GM19043 (cell line): ENCODE data around the gene KCNQ1.

Experiments used
- ATAC-seq: cut with Tn5 transposase; IDR thresholded peaks from one replicate; pipeline ENCODE4 v1.9.1; 2021; ENCODE audit warnings: low read depth; ENCODE audit not compliant: unreplicated experiment

The KCNQ1 gene

GRCh38 chr11:2564588-2565425 lies 120.0 kb downstream of the KCNQ1 start:
- no peak for ATAC-seq

- ATAC-seq, result no peak
Measured at GRCh38 chr11:2565447-2566222, 120.8 kb downstream of the KCNQ1 start.

DNA sequence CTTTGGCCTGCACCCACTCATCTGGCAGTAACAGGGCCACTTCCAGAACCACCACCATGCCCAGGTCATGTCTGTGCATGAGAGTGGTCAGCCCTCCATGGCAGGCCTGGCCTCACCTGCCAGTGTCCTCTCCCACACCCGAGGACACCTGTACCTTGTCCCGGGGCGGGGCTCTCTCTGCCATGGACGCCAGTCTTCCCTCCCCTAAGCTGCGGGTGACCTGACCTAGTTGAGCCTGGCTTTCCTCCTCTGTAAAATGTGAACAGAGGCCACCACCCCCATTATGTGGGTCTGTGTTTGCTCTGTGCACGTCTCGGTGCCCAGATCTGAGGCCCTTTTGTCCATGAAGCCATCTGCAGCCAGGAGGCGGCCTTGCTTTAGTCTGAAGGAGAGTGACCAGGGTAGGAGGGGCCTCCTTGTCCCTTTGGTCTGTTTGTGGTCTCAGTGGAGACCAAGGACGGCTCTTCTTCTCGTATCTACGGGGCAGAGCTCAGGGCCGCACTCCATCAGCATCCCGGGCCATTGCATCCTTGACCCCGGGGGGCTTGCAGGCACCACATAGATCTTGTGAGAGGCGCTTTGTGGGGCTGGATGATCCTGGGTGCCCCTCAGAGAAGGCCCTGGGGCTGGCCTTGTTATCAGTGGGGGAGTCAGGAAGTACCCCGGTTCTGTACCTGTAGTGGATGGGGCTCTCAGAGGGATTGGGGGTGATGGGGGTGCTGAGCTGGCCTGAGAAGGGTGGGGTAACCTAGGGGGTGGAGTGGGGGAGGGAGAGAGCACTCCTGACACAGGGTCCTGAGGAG lies 121.6 kb downstream of the KCNQ1 start:
- ATAC-seq, result no peak

DNA sequence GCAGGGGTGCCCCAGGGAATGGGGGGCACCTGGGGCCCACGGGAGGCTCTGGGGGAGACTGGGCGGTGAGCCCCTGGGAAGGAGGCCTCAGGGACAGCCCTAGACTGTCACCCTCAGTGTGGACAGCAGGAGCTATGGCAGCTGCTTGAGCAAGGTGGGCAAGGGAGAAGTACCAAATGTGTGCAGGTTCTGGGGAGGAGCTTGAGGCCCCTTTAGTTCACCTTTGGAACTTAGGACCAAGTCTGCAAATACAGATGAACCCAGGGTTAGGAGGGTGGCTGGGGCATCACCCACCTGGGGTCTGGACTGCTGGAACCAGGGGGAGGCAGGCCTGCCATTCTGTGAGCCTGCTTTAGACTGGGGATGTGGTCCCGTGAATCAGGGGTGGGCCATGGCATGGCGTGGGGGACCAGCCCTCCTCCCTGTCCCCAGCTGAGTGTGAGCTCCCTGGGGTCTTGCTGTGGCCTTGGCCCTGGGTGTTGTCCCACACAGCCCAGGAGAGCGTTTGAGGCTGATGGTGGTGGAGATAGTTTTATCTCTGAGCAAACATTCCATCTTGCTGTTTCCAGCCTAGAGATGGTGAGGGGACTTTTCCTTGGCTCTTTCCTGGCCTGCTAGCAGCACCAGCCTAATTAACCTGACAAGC lies 122.3 kb downstream of the KCNQ1 start:
- no peak for ATAC-seq

DNA sequence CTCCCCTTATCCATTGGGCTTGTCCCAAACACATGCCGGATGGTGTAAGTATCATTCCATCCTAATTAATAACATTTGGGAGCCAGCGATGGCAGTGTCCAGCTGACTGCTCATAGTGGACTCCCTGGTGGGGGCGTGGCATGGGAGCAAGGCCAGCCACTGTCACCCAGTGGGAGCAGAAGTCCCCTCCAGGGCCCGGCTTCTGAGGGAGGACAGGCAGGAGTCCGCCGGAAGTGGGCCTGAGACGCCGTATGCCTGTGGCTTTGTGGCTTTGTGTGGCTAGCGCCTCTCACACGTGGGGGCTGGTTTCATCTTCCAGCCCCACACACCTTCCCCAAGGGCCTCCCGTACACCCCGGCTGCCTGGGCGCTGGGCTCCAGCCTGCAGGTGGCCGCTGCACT lies 124.5 kb downstream of the KCNQ1 start:
- no peak for ATAC-seq

DNA sequence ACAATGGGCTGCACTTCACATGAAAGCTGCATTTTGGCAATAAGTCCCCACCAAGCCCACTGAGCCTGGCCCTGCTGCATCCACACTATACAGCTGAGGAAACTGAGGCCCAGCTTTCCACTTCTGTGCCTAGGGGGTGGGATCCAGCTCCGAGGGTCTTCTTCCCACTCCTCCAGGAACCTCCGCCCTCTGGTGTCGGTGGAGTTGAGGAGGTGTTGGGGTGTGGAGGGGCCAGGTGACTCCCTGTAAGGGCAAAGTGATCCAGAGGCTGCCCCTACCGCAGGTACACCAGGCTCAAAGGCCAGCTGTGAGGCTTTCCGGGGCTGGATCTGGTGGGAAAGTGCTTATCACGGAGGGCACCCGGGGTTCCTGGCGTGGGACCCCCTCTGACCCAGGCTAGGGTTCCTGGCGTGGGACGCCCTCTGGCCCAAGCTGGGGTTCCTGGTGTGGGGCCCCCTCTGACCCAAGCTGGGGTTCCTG lies 125.0 kb downstream of the KCNQ1 start:
- ATAC-seq, result no peak

- ATAC-seq, result no peak
Measured at GRCh38 chr11:2570211-2570811, 125.5 kb downstream of the KCNQ1 start.

DNA sequence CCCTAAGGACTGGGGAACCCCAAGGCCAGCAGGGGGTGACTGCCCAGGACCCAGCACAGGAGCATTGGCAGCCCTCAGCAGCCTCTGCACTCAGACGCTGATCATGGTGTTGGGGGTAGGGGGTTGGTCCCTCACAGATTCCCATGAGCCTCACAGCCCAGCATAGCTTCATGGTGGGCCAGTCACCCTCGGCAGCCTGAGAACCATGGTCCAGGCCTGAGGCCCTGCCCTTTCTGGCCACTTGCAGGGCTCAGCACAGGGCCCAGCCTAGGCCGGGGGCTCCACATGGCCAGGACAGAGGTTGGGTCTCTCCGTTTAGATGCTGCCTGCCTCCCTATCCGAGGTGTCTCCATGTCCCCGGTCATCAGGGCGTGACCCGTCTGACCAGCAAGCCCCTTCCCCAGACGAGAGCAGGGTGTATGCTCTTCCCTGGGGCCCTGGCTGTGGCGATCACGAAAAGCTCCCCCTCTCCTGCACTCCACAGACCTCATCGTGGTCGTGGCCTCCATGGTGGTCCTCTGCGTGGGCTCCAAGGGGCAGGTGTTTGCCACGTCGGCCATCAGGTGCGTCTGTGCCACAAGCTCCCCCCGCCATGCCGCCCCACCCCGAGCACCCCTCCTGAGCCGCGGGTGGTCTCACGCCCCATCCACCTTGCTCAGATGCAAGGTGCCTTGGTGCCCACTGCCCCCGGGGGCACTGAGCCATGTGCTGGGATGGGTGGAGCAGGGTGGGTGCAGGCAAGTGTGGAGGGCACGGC lies 126.2 kb downstream of the KCNQ1 start:
- ATAC-seq, result no peak

GRCh38 chr11:2571598-2572281 lies 126.9 kb downstream of the KCNQ1 start:
- ATAC-seq, result no peak

DNA sequence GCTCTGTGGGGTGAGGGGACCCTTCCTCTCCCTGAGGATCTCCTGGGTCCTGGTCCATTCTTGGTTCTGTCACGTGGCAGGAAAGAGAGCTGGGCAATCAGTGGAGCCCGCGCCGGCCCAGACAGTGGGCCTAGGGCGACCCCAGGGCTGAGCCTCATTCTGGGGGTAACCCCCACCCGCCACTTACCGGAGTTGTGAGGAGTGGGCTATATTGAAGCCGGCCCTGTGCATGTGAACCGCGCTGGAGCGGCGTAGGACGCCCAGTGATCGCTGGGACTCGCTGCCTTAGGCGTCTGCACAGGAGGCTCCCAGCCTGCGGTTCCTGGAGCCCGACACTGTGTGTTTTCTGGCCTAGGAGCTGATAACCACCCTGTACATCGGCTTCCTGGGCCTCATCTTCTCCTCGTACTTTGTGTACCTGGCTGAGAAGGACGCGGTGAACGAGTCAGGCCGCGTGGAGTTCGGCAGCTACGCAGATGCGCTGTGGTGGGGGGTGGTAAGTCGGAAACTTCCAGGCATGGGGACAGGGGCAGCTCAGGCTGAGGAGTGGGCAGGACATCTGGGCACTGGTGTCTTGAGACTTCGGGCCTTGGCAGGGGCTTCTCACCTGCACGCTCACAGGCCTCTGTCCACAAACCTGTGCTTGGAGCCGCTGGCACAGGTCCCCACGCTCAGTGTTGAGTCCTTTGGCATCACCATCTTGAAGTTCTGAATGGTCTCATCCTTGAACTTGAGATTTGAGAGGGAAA lies 127.9 kb downstream of the KCNQ1 start:
- ATAC-seq, result no peak

DNA sequence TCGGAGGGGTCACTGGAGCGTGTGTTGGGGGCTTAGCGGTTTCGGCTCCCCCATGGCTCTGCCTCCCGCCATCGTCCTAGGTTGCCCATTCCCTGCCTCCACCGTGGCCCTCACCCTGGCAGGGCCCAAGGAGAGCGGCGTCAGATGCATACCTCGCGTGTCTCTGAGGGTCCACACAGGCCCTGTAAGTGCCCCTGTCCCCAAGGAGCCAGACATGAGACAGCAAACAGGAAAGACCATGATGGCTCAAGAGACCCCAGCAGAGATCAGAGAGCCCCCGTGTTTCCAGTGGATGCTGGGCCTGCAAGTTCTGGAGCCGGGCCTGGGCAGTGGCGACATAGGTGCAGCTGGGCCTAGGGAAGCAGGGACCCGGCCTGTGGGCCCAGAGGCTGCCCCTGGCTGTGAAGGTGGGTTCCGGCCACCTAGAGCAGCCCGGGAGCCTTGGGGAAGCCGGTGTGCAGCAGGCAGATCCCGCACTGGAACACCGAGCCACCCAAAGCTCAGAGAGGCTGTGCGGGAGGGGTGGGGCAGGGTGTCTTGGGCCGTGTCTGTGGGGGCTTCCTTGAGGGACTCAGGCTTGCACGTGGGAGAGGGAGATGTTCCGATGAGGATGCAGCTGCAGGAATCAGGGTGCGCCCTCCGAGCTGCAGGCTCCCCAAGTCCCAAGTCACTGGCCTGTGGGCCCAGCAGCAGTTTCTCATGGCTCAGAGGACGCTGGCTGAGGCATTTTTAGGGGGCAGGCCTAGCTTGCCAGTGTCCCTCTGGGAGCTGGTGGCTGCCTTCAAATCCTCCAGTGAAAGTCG lies 128.6 kb downstream of the KCNQ1 start:
- ATAC-seq, result no peak

GRCh38 chr11:2574043-2574552 lies 129.3 kb downstream of the KCNQ1 start:
- ATAC-seq, result no peak

DNA sequence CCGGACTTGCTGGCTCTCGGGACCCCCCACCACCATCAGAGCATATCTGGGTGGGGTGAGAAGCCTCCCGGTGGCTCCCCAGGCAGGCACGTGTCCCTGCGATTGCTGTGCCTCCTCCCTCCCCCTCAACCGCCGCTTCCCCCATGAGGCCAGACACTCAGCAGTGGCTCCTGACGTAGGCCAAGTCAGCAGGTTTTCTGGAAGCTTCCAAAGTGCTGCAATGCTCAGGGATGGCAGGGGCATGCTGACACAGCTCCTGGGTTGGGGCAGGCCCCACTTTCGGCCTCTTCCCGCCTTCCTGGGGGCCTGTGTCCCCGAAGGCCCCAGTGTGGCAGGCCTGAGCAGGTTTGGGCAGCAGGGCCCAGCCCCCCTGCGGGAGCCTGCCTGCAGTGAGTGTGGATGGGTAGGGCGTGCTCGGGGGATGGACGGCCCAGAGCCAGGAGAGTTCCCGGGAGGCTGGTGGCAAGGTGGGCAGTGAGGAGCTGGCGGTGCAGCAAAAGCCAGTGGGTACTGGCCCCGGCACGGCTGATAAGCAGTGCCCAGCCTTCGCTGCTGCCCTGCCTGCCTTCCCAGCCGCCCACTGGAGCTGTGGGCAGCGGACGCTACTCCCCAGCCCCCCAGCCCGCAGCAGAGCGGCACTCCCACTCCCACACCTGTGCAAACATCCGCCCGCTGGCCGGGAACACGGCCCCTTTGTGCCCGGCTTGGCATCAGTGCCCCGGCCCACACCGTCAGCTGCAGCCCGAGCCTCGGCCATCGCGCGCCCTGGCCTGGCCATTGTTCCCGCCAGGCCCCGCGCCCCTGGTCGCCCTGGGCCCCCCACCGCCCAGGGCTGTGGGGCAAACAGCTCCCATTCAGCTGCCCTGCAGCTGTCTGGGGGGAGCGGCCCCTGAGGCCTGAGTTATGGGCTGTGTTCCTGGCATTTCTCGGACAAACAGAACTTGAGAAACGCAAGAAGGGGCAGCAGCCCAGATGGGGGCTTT lies 130.0 kb downstream of the KCNQ1 start:
- ATAC-seq, result no peak

GRCh38 chr11:2575591-2576051 lies 130.8 kb downstream of the KCNQ1 start:
- no peak for ATAC-seq

DNA sequence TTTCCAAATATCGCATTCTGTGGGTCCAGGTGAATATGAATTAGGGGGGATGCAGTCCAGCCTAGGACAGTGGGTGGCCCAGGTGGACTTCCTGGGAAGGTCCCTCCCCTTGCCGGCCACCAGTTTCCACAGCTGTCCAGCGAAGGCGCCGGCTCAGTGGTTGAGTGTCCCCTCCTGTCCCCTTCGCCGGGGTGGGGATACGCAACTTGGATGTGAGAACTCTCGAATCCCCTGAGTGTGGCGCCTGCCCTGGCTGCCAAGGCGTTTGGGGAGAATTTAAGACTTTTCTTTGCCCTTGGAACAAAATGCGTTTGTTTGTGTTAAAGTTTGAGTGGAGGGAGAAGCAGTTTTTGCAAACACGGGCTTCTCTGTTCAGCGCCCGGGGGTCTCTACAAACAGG lies 131.3 kb downstream of the KCNQ1 start:
- ATAC-seq, result no peak

DNA sequence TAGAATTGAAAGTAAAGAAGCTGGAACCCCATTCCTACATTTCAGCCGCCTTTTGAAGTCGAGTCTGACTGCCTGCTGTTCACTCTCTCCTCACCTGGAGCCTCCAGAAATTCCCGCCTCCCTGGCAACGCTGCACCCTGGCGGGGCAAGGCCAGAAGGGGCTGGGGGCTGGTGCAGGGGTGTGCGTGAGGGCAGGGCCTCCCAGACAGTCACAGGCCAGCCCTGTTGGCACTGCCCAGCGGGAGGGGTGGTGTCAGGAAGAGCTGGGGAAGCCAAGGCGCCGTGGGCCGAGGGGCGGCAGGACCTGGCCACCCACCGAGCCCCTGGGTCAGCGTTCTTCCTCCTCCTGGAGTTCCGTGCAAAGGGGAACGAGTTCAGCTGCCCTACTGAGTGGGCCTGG lies 131.7 kb downstream of the KCNQ1 start:
- ATAC-seq, result no peak
